ENCODE measurements around the gene ARHGEF26.
A peak's percentile ranks its signal among the peaks of the same experiment; 100 is the strongest.

The ARHGEF26 gene

GRCh38 chr3:154168998-154169795 is 48.0 kb downstream of the ARHGEF26 start:
- no peak for DNase-seq

DNA sequence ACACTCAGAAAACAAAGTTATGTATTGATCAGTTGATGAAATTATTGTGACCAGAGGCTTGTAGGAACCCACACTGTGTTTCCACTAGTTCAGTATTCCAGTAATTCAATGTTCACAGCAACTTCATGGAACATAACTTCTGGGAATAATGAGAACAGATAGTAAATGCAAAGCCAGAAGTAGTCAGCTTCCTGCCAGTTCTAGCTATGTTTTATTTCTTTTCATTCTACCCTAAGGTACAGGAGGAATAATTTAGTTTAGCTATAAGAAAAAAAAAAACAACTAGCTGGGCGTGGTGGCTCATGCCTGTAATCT is 48.6 kb downstream of the ARHGEF26 start:
- no peak for DNase-seq

DNA sequence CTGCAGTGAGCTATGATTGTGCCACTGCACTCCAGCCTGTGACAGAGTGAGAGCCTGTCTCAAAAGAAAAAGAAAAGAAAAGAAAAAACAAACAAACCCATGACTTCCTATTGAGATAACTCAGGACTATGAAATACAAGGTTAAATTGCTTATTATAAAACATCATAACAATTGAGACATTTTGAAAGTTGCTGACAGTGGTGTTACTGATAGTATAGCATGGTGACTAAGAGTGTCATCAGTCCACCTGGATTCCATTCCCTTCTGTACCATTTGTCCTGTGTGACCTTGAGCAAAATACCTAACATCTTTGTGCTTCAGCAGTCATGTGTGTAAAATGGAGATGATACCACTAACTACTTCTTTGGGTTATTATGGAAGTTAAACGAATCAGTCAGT is 49.1 kb downstream of the ARHGEF26 start:
- DNase-seq: no peak

DNA sequence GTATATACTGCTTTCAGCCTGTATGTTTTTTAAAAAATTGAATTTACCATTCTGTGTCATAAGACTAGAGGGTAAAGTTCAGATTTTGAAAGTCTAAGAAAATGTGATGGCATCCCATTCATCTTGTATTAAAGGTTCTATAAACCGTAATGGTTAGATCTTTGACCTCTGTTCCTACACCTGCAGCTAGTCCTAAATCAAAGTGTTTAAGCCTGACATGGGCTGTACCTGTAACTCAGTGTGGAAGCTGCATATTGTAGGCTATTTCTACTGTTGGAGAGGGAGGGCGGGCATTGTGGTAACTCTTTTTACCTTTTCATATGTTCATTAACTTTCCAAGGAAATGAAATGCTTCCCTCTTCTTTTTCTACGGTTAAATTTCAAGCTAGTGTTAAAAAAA is 53.9 kb downstream of the ARHGEF26 start:
- no peak for DNase-seq

DNA sequence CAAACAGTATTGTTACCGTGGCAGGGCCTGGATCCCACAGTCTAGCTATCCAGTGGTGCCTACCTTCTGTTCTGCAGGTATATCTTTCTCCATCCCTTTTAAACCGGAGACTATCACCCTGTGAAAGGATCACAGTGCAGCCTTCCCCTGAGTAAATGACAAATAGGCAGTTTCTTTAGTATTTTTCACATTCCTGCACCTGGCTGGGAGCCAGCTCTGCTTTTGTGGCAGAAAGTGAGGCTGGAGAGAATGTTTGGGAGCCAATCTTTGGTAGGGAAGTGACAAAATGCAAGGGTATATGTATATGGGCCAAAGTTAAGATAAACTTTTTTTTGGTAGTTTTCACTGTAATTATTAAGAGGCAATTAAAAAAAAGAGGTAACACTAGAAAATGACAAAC is 54.8 kb downstream of the ARHGEF26 start:
- DNase-seq: no peak

- no peak for DNase-seq
Measured at GRCh38 chr3:154177406-154177805, 56.2 kb downstream of the ARHGEF26 start.

- DNase-seq: no peak
Measured at GRCh38 chr3:154178172-154178571, 57.0 kb downstream of the ARHGEF26 start.

GRCh38 chr3:154180836-154181691 is 59.9 kb downstream of the ARHGEF26 start:
- peak; percentile 26 for DNase-seq

DNA sequence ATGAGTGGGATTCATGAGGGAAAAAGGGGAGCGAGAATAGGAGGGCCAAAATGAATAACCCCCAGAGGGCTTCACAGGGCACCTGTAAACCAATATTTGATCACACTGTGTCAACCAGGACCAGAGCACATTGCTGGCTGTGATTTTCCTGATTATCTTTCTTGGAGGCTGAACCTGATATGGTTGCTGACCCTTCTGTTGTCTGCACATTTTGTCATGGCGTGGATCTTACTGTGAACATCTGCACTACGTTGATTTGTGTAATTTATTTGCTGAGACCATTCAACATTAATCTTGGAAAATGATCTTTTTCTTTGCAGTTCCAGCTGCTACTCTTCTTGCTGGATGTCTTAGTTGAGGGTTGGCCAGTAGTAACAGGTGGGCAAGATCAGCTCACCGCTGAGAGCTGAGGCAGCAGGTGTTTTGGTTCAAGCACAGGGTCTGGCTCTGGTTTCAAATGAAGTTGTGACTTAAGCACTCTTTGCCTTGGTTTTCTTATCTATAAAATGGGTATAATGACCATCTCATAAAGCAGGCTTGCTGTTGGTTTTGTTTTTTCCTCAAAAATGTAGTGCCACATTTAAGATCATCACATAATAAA is 61.2 kb downstream of the ARHGEF26 start:
- DNase-seq: no peak

DNA sequence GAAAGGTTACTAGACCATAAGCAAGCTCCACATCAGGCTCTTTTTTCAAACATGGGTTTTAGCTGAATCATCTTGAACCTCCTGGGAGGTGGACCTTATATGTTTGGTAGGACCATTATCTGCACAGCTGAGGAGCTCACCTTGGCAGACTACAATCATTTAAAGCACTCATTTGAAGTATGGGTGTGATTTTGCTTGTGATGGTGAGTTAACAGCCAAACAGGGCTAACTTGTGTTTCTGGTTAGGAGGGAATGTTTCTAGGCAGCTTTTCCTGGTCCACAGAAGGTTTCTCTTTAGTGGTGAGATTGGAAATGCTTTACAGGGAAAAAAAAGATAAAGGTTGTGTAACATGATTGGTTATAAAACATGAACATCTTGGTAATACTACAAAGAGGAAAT is 61.8 kb downstream of the ARHGEF26 start:
- no peak for DNase-seq

DNA sequence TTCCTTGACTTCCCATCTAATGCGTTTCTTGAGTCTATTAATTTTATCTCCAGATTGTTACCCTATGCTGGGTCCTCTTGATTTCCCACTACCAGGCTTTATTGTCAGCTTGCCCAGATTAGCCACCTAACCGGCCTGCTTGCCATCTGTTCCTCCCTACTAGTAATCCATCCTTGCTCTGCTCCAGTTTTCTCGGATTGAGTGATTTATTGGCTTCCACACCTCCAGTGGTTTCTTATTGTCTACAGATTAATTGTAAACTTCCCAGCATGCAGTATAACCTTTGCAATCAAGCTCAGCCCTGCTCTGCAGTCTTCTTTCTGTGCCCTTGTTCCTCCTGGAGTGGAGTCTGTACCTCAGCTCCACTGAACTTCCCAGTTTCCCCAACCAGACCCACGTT is 63.4 kb downstream of the ARHGEF26 start:
- DNase-seq: peak; percentile 81

GRCh38 chr3:154188437-154188836 is 67.2 kb downstream of the ARHGEF26 start:
- no peak for DNase-seq

- DNase-seq: no peak
Measured at GRCh38 chr3:154188846-154189245, 67.7 kb downstream of the ARHGEF26 start.

DNA sequence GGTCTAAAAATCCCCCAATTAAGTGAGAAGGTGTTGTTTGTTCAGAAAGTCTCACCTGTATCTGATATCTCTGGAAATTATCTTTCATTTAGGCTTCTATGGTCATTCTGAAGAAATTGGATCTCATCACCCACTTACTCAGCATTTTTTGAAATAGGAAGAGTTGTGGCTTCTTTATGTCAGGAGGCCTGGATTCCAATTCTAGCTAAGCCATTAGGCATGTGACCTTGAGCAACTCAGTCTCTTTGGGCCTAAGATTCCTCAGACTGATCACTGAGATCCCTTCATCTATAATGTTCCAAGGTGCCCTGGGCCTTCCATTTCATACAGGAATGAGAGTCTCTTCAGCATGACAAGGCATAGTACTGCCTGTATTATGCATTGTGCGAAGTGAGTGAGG is 70.3 kb downstream of the ARHGEF26 start:
- no peak for DNase-seq

- DNase-seq: no peak
Measured at GRCh38 chr3:154192225-154192624, 71.0 kb downstream of the ARHGEF26 start.

GRCh38 chr3:154193000-154193615 is 71.9 kb downstream of the ARHGEF26 start:
- no peak for DNase-seq

- no peak for DNase-seq
Measured at GRCh38 chr3:154194877-154195276, 73.7 kb downstream of the ARHGEF26 start.

DNA sequence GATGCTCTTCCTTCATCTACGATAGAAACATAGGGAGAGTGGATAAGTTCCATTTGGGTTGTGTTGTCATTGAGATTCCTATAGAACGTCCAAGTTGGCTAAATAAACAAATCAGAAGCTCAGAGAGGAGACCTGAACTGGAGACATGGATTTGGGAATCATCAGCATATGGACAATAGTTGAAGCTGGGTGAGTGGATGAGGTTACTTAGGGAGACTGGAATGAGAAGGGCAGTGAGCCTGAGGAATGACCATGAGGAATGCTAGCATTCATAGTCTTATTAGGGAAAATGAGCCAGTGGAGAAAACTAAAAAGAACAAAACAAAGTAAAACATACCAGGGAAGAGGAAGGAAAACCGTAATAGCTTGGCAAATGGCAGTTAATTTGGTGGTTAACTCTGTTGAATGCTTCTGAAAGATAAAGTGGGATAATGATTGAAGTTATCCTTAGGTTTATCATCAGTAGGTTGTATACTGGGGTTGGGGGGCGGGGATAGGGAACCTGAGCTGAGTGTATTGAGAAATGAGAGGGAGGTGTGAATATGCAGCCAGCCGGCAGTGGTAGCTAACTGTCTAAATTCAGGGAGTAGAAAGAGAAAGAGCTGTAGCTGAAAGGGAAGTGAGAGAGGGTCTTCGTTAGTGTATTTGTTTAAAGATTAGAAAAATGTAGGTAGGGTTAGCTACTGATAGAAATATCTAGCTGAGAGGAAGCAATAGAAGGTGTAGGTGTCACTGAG is 74.6 kb downstream of the ARHGEF26 start:
- no peak for DNase-seq

DNA sequence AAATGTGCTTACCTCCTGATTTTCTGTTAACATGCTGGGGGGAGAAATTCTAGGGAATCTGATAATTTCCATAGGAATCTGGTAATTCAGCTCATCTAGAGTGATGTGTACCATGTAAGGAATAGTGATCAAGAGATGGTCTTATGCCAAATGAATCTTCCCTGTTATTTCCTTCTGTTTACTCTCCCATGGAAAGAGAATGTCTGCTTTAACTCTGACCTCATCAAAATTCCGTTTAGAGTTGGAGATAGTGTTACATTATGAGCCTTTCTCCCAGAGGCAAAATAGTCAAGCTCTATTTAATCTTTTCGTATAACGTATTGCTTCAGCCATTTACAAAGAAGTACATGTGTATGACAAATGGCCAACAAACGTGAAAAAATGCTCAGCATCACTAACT is 76.6 kb downstream of the ARHGEF26 start:
- no peak for DNase-seq

- DNase-seq: no peak
Measured at GRCh38 chr3:154209499-154209898, 88.3 kb downstream of the ARHGEF26 start.

DNA sequence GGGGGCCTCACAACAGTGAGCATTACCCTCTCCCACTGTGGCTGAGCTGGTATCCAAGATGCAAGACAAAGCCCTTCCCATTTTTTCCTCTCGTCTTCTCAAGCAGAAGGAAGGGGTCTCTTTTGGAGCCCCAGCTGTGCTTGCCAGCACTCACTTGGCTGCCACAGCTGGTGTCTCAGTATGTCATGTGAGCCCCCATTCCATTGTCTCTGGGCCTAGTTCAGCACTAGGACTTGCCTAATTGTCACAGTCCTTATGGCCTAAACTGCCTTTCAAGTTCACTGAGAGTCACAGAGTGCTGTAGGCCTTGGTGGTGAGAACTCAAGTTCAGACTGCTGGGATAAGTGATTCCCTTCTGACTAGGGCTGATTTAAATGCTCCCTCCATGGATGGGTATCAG is 89.8 kb downstream of the ARHGEF26 start:
- no peak for DNase-seq

- DNase-seq: no peak
Measured at GRCh38 chr3:154214306-154214705, 93.1 kb downstream of the ARHGEF26 start.

DNA sequence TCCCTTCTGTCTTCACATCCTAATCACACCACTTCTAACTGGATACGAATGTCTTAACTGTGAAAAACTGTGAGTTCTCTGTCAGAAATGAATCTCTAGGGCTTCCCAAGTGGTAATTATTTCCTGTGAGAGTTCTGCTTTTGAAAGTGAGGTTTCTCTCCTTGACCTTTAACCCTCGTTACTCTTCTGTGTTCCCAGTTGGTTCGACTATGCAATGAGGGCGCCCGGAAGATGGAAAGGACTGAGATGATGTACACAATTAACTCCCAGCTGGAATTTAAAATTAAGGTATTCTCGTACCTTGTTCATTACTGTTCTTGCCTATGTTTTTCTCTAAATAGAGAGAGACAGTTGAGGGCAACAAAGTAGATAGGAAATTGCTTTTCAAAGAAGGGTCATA is 96.5 kb downstream of the ARHGEF26 start:
- no peak for DNase-seq
